ENCODE results near the gene GPR143.
A peak's percentile ranks its signal among the peaks of the same experiment; 100 is the strongest.

The GPR143 gene

DNA sequence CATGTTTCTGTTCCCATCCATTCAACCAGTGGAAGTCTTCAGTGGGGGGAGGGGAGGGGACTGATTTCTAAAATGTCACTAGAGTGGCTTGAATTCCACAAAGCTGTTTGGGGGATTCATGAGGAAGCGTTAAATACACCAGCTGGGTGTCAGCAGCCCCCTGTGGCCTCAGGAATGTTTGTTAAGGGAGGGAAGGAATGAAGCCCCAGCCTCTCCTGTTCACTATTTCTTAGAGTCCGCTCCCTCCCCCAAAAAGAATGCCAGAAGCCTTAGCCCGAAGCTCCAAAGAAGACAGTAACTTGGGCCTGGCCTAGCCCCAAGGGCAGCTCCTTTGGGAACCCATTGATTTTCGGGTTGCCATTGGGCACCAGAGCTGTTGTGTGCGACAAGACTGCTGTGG, 23.9 kb upstream of the GPR143 start:
- Histone ChIP-seq H3K36me3 (ENCODE audit: insufficient read depth, low read length) (no peaks in the 10 kb centered on the region), H3K27ac (ENCODE audit: low read depth, low read length) (no peak overlapping the region), H3K79me2 (ENCODE audit: control insufficient read depth, insufficient read depth, low read length, unreplicated experiment) (no peaks in the 10 kb centered on the region), H3K4me3 (ENCODE audit: low read depth, low read length) (no peak overlapping the region), H3K27me3 (ENCODE audit: insufficient read depth, low read length) (peaks cover 61% of the 10 kb centered on the region), H2AFZ (ENCODE audit: low read length, unreplicated experiment) (no peak overlapping the region), H3K4me1 (ENCODE audit: control insufficient read depth, insufficient read depth, low read length, unreplicated experiment) (no peaks in the 10 kb centered on the region)

DNA sequence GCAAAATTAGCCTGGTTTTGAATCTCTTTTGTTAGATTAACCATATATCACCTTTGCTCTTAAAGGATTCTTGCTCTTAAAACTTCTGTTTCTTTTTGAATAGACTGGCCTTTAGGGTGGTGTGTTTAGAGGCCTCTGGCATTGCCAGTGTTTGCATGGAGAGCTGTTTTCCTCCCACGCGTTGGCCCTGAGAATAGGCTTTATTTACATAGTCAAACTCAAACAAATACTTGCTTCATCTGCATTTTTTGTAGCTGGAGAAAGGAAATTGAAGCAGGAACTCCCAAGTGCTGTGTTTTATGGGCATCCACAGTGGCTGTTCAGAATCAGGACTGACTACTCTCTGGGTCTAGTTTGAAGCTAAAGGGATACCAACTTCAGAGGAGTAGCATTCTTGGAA, 23.3 kb upstream of the GPR143 start:
- Histone ChIP-seq H3K79me2 (ENCODE audit: control insufficient read depth, insufficient read depth, low read length, unreplicated experiment) (no peaks in the 10 kb centered on the region), H3K4me1 (ENCODE audit: control insufficient read depth, insufficient read depth, low read length, unreplicated experiment) (no peaks in the 10 kb centered on the region), H3K27me3 (ENCODE audit: insufficient read depth, low read length) (peaks cover 68% of the 10 kb centered on the region), H3K27ac (ENCODE audit: low read depth, low read length) (no peak overlapping the region), H2AFZ (ENCODE audit: low read length, unreplicated experiment) (no peak overlapping the region), H3K36me3 (ENCODE audit: insufficient read depth, low read length) (no peaks in the 10 kb centered on the region), H3K4me3 (ENCODE audit: low read depth, low read length) (no peak overlapping the region)

DNA sequence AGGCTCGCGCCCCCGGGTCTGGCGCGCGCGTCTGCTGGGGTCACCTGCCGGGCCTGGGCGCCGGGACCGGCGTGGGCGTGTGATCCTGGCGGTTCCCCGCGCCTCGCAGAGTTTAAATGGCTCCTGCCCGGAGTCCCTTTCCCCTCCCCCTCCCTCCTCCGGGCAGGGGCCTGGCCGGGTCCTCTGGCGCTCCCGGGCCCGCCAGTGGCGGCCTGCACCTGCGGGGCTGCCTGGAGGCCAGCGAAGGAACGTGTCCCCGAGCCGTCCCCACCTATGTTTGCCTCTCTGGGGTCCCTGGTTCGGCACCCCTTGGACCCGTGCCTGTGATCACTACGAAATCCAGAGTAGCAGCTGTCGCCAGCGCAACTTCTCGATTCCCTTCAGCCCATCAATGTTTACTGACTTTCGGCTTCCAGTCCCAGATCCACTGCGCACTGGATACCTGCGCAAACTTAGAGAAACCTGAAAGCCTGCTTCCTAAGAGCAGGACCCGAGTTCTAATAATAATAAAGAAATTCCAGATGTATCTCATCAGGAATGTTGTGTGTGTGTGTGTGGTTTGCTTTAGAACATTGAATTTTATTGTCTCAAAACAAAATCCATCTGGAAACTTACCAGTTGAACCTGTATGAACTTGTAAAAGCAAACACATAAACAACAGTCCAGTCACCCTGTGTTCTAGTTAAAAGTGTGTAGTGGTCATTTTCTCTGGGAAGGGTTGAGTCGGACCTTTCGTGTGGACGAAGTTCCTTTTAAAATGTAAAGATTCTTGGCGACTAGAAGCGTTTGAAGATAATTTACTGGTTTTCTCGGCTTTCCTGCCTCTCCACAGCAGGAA, 21.4 kb upstream of the GPR143 start:
- no peaks in the 10 kb centered on the region for H3K79me2 ChIP-seq (ENCODE audit: control insufficient read depth, insufficient read depth, low read length, unreplicated experiment)
- H3K27me3 ChIP-seq (ENCODE audit: insufficient read depth, low read length), result peaks cover 72% of the 10 kb centered on the region
- H3K4me1 ChIP-seq (ENCODE audit: control insufficient read depth, insufficient read depth, low read length, unreplicated experiment), result no peaks in the 10 kb centered on the region
- H3K36me3 ChIP-seq (ENCODE audit: insufficient read depth, low read length), result no peaks in the 10 kb centered on the region
- H3K4me3 ChIP-seq (ENCODE audit: low read depth, low read length), result peak overlapping the region; percentile 57; the same call in 1 of the 2 replicates
- H2AFZ ChIP-seq (ENCODE audit: low read length, unreplicated experiment), result no peak overlapping the region
- no peak overlapping the region for H3K27ac ChIP-seq (ENCODE audit: low read depth, low read length)

DNA sequence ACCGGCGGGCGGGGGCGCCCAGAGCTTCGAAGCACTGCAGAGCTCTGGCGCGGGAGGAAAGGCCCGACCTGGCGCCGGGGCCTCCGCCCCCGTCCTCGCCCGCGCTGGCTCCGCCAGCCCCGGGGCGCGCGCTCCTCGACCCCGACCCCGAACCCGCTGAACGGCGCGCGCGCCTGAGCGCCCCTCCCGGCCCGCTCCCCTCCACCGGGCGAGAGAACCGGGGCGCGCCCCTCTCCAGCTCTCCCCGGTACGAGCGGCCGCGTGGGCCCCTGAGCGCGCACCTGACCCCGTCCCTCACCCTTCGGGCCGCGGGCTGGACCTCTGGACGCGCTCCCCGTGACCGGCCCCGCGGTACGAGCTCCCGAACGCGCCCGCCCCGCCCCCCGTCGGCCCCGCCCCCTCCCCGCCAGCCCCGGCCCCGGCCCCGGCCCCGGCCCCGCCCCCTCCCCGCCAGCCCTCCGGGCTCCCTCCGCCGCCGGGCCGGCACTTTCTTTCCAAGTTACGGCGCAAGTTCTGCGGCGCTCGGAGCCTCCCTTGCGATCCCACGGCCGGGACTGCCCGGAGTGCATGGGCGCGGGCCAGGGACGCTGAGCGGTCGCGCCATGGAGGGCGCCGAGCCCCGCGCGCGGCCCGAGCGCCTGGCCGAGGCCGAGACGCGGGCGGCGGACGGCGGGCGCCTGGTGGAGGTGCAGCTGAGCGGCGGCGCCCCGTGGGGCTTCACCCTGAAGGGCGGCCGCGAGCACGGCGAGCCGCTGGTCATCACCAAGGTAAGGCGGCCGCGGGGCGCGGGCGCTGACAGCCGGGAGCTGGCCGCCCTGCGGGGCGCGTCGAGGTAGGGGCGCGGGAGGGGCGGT, 20.5 kb upstream of the GPR143 start, which contains the start of gene SHROOM2:
TSS of gene SHROOM2 (plus strand) at position 486 of the 854 bp plus-strand sequence. CDS start at position 603, 117 bp downstream.
- Histone ChIP-seq H3K4me3 (ENCODE audit: low read depth, low read length) (peak within 1 kb of the TSS; percentile 57; the same call in 1 of the 2 replicates), H3K79me2 (ENCODE audit: control insufficient read depth, insufficient read depth, low read length, unreplicated experiment) (no peaks in the 10 kb centered on the region), H3K4me1 (ENCODE audit: control insufficient read depth, insufficient read depth, low read length, unreplicated experiment) (no peaks in the 10 kb centered on the region), H3K27me3 (ENCODE audit: insufficient read depth, low read length) (peaks cover 70% of the 10 kb centered on the region), H2AFZ (ENCODE audit: low read length, unreplicated experiment) (no peak within 1 kb of the TSS), H3K27ac (ENCODE audit: low read depth, low read length) (no peak within 1 kb of the TSS), H3K36me3 (ENCODE audit: insufficient read depth, low read length) (no peaks in the 10 kb centered on the region)

DNA sequence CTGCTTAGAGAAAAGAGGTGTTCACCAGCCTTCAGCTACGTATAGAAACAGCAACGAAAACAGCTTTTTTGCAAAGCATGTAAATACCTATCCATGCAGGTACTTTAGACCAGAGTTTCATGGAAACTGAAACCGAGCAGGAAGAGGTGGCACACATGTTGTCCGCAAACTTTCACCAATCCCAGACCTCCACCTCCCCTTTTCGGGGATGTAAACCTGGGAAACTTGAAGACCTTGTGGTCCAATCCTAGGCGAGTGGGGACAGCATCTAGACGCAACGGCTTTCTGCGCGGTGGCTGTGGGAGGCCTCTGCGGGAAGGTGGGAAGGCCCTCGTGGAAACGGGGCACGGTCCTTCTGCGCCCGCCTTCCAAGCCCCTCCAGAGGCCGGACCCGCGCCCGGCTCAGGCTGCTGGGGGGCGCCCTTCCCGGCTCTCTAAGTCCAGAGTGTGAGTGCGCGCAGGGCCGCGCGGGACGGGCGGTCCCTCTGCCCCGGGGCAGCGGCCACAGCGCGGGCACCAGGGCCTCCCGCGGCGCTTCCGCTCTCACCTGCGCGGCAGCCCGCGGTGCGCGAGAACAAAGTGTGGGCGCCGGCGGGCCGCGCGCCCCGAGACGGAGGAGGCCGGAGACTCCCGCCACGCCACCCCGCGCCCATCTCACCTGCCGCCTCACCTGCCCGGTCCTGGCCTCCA, 19.8 kb upstream of the GPR143 start:
- Histone ChIP-seq H3K36me3 (ENCODE audit: insufficient read depth, low read length) (no peaks in the 10 kb centered on the region), H3K27ac (ENCODE audit: low read depth, low read length) (no peak overlapping the region), H3K4me3 (ENCODE audit: low read depth, low read length) (peak overlapping the region; percentile 45; the same call in 1 of the 2 replicates), H3K79me2 (ENCODE audit: control insufficient read depth, insufficient read depth, low read length, unreplicated experiment) (no peaks in the 10 kb centered on the region), H3K27me3 (ENCODE audit: insufficient read depth, low read length) (peaks cover 62% of the 10 kb centered on the region), H2AFZ (ENCODE audit: low read length, unreplicated experiment) (no peak overlapping the region), H3K4me1 (ENCODE audit: control insufficient read depth, insufficient read depth, low read length, unreplicated experiment) (no peaks in the 10 kb centered on the region)

DNA sequence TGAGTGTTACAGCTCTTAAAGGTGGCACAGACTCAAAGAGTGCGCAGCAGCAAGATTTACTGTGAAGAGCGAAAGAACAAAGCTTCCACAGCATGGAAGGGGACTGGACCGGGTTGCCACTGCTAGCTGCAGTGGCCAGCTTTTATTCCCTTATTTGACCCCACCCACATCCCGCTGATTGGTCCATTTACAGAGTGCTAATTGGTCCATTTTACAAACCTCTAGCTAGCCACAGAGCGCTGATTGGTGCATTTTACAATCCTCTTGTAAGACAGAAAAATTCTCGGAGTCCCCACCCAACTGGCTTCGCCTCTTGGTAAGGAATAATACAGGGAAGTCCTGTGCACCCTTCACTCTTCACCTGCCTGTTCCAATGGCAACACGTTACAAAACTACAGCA, 18.7 kb upstream of the GPR143 start:
- H3K36me3 ChIP-seq (ENCODE audit: insufficient read depth, low read length), result no peaks in the 10 kb centered on the region

DNA sequence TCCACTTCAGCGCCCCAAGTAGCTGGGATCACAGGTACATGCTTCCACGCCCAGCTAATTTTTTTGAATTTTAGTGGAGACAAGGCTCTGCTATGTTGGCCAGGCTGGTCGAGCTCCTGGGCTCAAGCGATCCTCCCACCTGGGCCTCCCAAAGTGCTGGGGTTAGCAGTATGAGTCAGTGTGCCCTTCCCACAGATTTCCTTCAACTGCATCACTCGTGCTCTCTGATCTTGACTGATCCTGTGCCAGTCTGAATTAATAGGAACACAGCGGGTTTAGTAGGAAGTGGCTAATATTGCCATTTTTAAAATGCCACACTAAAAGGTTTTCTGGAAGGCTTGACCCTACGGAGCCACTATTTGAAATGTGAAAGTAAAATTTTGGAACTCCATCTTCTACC, 16.3 kb upstream of the GPR143 start:
- Histone ChIP-seq H3K79me2 (ENCODE audit: control insufficient read depth, insufficient read depth, low read length, unreplicated experiment) (no peaks in the 10 kb centered on the region), H3K27me3 (ENCODE audit: insufficient read depth, low read length) (peaks cover 28% of the 10 kb centered on the region), H3K4me3 (ENCODE audit: low read depth, low read length) (no peak overlapping the region), H3K27ac (ENCODE audit: low read depth, low read length) (no peak overlapping the region), H3K36me3 (ENCODE audit: insufficient read depth, low read length) (no peaks in the 10 kb centered on the region), H3K4me1 (ENCODE audit: control insufficient read depth, insufficient read depth, low read length, unreplicated experiment) (no peaks in the 10 kb centered on the region), H2AFZ (ENCODE audit: low read length, unreplicated experiment) (no peak overlapping the region)

More for the DNA sequence above, 18.7 kb upstream of the GPR143 start:
- Histone ChIP-seq H2AFZ (ENCODE audit: low read length, unreplicated experiment) (no peak overlapping the region), H3K79me2 (ENCODE audit: control insufficient read depth, insufficient read depth, low read length, unreplicated experiment) (no peaks in the 10 kb centered on the region), H3K4me1 (ENCODE audit: control insufficient read depth, insufficient read depth, low read length, unreplicated experiment) (no peaks in the 10 kb centered on the region), H3K4me3 (ENCODE audit: low read depth, low read length) (no peak overlapping the region), H3K27ac (ENCODE audit: low read depth, low read length) (no peak overlapping the region), H3K27me3 (ENCODE audit: insufficient read depth, low read length) (peaks cover 51% of the 10 kb centered on the region)

DNA sequence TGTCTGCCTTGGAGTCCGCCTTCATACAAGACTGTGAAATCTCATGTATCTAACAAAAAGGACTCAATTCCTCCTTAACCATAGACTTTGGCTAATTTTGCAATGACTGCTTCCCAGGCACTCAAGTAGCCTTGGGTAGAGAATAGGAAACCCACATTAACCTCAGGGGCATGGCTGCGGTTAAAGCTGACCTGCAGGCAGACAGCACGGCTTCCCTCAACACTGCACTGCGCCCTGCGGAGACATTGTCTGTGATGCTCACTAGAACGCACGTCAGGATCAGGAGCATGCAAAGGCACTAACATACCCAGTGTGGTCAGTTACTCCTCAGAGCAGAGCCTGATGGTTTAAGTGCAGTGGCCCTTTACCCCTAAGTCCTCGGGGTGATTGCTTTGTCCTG, 10.3 kb upstream of the GPR143 start:
- H3K27ac ChIP-seq (ENCODE audit: low read depth, low read length), result no peak overlapping the region
- H3K36me3 ChIP-seq (ENCODE audit: insufficient read depth, low read length), result no peaks in the 10 kb centered on the region
- H3K27me3 ChIP-seq (ENCODE audit: insufficient read depth, low read length), result peaks cover 23% of the 10 kb centered on the region; the same call in 1 of the 2 replicates
- H3K79me2 ChIP-seq (ENCODE audit: control insufficient read depth, insufficient read depth, low read length, unreplicated experiment), result no peaks in the 10 kb centered on the region
- no peak overlapping the region for H2AFZ ChIP-seq (ENCODE audit: low read length, unreplicated experiment)
- no peaks in the 10 kb centered on the region for H3K4me1 ChIP-seq (ENCODE audit: control insufficient read depth, insufficient read depth, low read length, unreplicated experiment)
- H3K4me3 ChIP-seq (ENCODE audit: low read depth, low read length), result no peak overlapping the region

DNA sequence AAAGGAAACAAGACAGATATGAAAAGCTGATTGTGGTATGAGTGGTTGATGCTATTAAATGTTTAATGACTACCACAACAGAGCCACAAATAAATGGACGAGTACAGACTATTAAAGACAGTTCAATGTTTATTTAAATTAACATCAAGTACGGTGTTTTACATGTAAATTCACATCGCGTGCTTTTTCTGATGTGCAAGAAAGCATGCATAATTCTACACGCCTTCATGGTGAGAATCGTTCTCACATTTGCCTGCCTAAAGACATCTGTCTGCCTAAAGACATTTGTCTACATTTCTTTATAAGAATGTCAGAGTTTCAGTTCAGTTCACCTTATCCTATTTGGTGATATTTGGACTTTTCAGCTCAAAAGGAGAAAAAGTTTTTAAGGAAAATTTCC, 7.3 kb upstream of the GPR143 start:
- Histone ChIP-seq H3K27ac (ENCODE audit: low read depth, low read length) (no peak overlapping the region), H3K4me1 (ENCODE audit: control insufficient read depth, insufficient read depth, low read length, unreplicated experiment) (no peaks in the 10 kb centered on the region), H3K79me2 (ENCODE audit: control insufficient read depth, insufficient read depth, low read length, unreplicated experiment) (no peaks in the 10 kb centered on the region), H2AFZ (ENCODE audit: low read length, unreplicated experiment) (no peak overlapping the region), H3K36me3 (ENCODE audit: insufficient read depth, low read length) (no peaks in the 10 kb centered on the region), H3K4me3 (ENCODE audit: low read depth, low read length) (no peak overlapping the region), H3K27me3 (ENCODE audit: insufficient read depth, low read length) (peaks cover 28% of the 10 kb centered on the region; the same call in 1 of the 2 replicates)

DNA sequence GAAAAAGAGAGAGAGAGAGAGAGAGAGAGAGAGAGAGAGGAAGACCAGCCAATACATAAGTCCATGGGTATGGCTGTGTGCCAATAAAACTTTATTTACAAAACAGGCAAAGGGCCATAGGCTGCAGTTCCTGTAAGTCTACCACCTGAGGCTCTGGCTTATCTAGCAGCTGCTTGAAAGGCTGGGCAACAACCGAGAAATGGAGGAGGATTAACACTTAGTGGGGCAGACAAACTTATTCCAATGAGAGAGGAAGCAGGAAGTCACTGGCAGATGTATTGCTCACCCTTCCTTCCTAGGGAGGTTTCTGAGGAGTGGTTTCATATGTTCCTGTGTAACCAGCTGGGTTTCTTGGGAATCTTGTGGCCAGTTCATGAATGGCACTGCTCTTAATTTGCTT, 4.7 kb upstream of the GPR143 start:
- H3K79me2 ChIP-seq (ENCODE audit: control insufficient read depth, insufficient read depth, low read length, unreplicated experiment), result no peaks in the 10 kb centered on the region
- peaks cover 40% of the 10 kb centered on the region for H3K27me3 ChIP-seq (ENCODE audit: insufficient read depth, low read length)
- no peaks in the 10 kb centered on the region for H3K36me3 ChIP-seq (ENCODE audit: insufficient read depth, low read length)
- no peak overlapping the region for H3K4me3 ChIP-seq (ENCODE audit: low read depth, low read length)
- no peaks in the 10 kb centered on the region for H3K4me1 ChIP-seq (ENCODE audit: control insufficient read depth, insufficient read depth, low read length, unreplicated experiment)
- no peak overlapping the region for H3K27ac ChIP-seq (ENCODE audit: low read depth, low read length)
- no peak overlapping the region for H2AFZ ChIP-seq (ENCODE audit: low read length, unreplicated experiment)

Measured in ACC112 (cell line).